ENCODE data around the gene ZNF608.

GRCh38 chr5:124737651-124738050, 8.8 kb downstream of the ZNF608 start:
- TF ChIP-seq CTCF (IDR thresholded peaks at IDR 0.05 in 8 of 11, conservative IDR thresholded peaks at IDR 0.05 in 3 of 11) = no peak
- no peak for TF ChIP-seq POLR2AphosphoS5 (IDR thresholded peaks at IDR 0.05)
